H1 (cell line): ENCODE measurements around the gene RNFT2. TPM values are rescaled to one million over a fixed set of nuclear protein-coding genes. Genes with fewer than 3 reads are reported as not detected.

ENCODE experiments used
- CTCF ChIA-PET: fragments of 300-600 bp; sonication (Branson Sonifier 250); formaldehyde crosslinking; loops from one replicate; lab custom pipeline; 2021; ENCODE audit not compliant: partially characterized antibody; lab: Charles Lee
- POLR2A ChIA-PET: fragments of 300-600 bp; sonication (Branson Sonifier 250); formaldehyde crosslinking; loops from one replicate; lab custom pipeline; 2021; ENCODE audit warnings: inconsistent platforms; ENCODE audit not compliant: partially characterized antibody; lab: Charles Lee
- DNase-seq, 2 experiments: peaks; one replicate each; pipeline versions ENCODE4 v3.0.0 to v3.0.0-alpha.2; 2010 to 2022; ENCODE audit warnings: low spot score in 2 of 2, low read depth in 1 of 2, mixed read lengths in 1 of 2
- FAIRE-seq: peaks from 2 replicates; lab custom pipeline; 2011; peaks lifted over from hg19 to GRCh38; lab: Jason Lieb, UNC
- H2AFZ ChIP-seq: 2 replicates; pipeline ENCODE4 v1.8.1; 2012; ENCODE audit warnings: low read length, inconsistent platforms
- H2AK5ac ChIP-seq: 2 replicates; pipeline ENCODE4 v1.6.1; 2013; ENCODE audit warnings: low read depth, low read length
- H2BK120ac ChIP-seq: replicated peaks from 2 replicates; pipeline ENCODE3; 2013; ENCODE audit warnings: low read depth, low read length, inconsistent platforms
- H2BK12ac ChIP-seq: 2 replicates; pipeline ENCODE4 v1.6.1; 2013; ENCODE audit warnings: low read depth, low read length
- H2BK15ac ChIP-seq: 2 replicates; pipeline ENCODE4 v1.6.1; 2013; ENCODE audit warnings: low read length
- H2BK20ac ChIP-seq: 2 replicates; pipeline ENCODE4 v1.6.1; 2013; ENCODE audit warnings: low read length
- H2BK5ac ChIP-seq: 2 replicates; pipeline ENCODE4 v1.6.1; 2013; ENCODE audit warnings: low read depth, low read length
- H3K14ac ChIP-seq: 2 replicates; pipeline ENCODE4 v1.6.1; 2013; ENCODE audit warnings: inconsistent platforms; ENCODE audit not compliant: insufficient read length
- H3K18ac ChIP-seq: 2 replicates; pipeline ENCODE4 v1.6.1; 2013; ENCODE audit warnings: low read length; ENCODE audit errors: extremely low read depth
- H3K23ac ChIP-seq: 2 replicates; pipeline ENCODE4 v1.6.1; 2013; ENCODE audit warnings: inconsistent platforms; ENCODE audit not compliant: insufficient read length
- H3K23me2 ChIP-seq: 2 replicates; pipeline ENCODE4 v1.6.1; 2013; ENCODE audit warnings: low read depth, low read length
- H3K27ac ChIP-seq: 2 replicates; pipeline ENCODE4 v1.6.1; 2011; ENCODE audit warnings: low read depth, low read length, inconsistent platforms
- H3K27me3 ChIP-seq, 4 experiments: replicated peaks in 1 of 4; 1 replicate in 1 of 4; 2 replicates in 3 of 4; pipeline versions ENCODE4 v1.6.1 to v1.8.1; 2011 to 2013; ENCODE audit warnings: low read length in 3 of 4, mild to moderate bottlenecking in 3 of 4, inconsistent platforms in 2 of 4, mixed read lengths in 2 of 4, moderate library complexity in 1 of 4; ENCODE audit not compliant: control insufficient read depth in 3 of 4, insufficient read depth in 3 of 4; ENCODE audit errors: extremely low read depth in 1 of 4
- H3K36me3 ChIP-seq, 4 experiments: 2 replicates each; pipeline versions ENCODE4 v1.6.1 to v1.8.1; 2011 to 2013; ENCODE audit warnings: mild to moderate bottlenecking in 4 of 4, low read length in 3 of 4, moderate library complexity in 2 of 4, control low read depth in 1 of 4, inconsistent platforms in 1 of 4; ENCODE audit not compliant: insufficient read depth in 4 of 4, control insufficient read depth in 2 of 4
- H3K4ac ChIP-seq: replicated peaks from 2 replicates; pipeline ENCODE3; 2013; ENCODE audit warnings: low read length, low read depth, mixed read lengths, inconsistent platforms; ENCODE audit not compliant: insufficient read length
- H3K4me1 ChIP-seq, 4 experiments: replicated peaks in 1 of 4; 1 replicate in 1 of 4; 2 replicates in 3 of 4; pipeline versions ENCODE4 v1.6.1 to v1.8.1; 2011 to 2013; ENCODE audit warnings: low read length in 3 of 4, inconsistent platforms in 2 of 4, mixed read lengths in 1 of 4; ENCODE audit not compliant: insufficient read depth in 4 of 4, control insufficient read depth in 3 of 4
- H3K4me2 ChIP-seq, 2 experiments: 2 replicates each; pipeline versions ENCODE4 v1.6.1 to v1.8.1; 2011 to 2013; ENCODE audit warnings: low read depth in 2 of 2, low read length in 2 of 2, control low read depth in 1 of 2, inconsistent platforms in 1 of 2, mild to moderate bottlenecking in 1 of 2; ENCODE audit not compliant: insufficient read depth in 1 of 2
- H3K4me3 ChIP-seq, 4 experiments: fragments of 200-600, 300-600 bp in 1 of 4; sonication (generic), shearing (Covaris generic), sonication (Bioruptor Twin) in 1 of 4; 2 replicates each; pipeline versions ENCODE4 v1.5.1 to v1.8.1; 2011 to 2016; ENCODE audit warnings: low read length in 4 of 4, low read depth in 3 of 4, control low read depth in 2 of 4, inconsistent platforms in 2 of 4, mild to moderate bottlenecking in 2 of 4, mixed read lengths in 1 of 4, moderate library complexity in 1 of 4; ENCODE audit not compliant: insufficient read depth in 2 of 4; ENCODE audit errors: extremely low read depth in 1 of 4
- H3K56ac ChIP-seq: replicated peaks from 2 replicates; pipeline ENCODE3; 2013; ENCODE audit warnings: low read depth, mild to moderate bottlenecking, mixed read lengths, low read length, inconsistent platforms; ENCODE audit not compliant: insufficient read length
- H3K79me1 ChIP-seq: 2 replicates; pipeline ENCODE4 v1.6.1; 2013; ENCODE audit warnings: low read depth, low read length, control low read depth
- H3K79me2 ChIP-seq, 2 experiments: 2 replicates each; pipeline versions ENCODE4 v1.6.1 to v1.8.1; 2012 to 2013; ENCODE audit warnings: low read length in 2 of 2, mild to moderate bottlenecking in 2 of 2, inconsistent platforms in 1 of 2; ENCODE audit not compliant: insufficient read depth in 2 of 2, control insufficient read depth in 1 of 2
- H3K9ac ChIP-seq, 4 experiments: replicated peaks in 1 of 4; 1 replicate in 1 of 4; 2 replicates in 3 of 4; pipeline versions ENCODE4 v1.6.1 to v1.8.1; 2011 to 2013; ENCODE audit warnings: low read depth in 3 of 4, low read length in 3 of 4, control low read depth in 2 of 4, mild to moderate bottlenecking in 2 of 4, moderate library complexity in 2 of 4, inconsistent platforms in 1 of 4; ENCODE audit errors: extremely low read depth in 1 of 4
- H3K9me3 ChIP-seq, 2 experiments: 2 replicates each; pipeline versions ENCODE4 v1.6.1 to v1.8.1; 2012 to 2013; ENCODE audit warnings: mild to moderate bottlenecking in 2 of 2, moderate library complexity in 2 of 2, control low read depth in 1 of 2, inconsistent platforms in 1 of 2, low read depth in 1 of 2, low read length in 1 of 2, mixed read lengths in 1 of 2; ENCODE audit not compliant: insufficient read depth in 2 of 2
- H4K20me1 ChIP-seq, 2 experiments: replicated peaks in 1 of 2; 2 replicates each; pipeline versions ENCODE3 to v1.8.1; 2011 to 2013; ENCODE audit warnings: inconsistent platforms in 2 of 2, low read length in 2 of 2, mild to moderate bottlenecking in 1 of 2; ENCODE audit not compliant: insufficient read depth in 2 of 2, control insufficient read depth in 1 of 2
- H4K5ac ChIP-seq: 2 replicates; pipeline ENCODE4 v1.6.1; 2013; ENCODE audit warnings: low read length, low read depth, mixed read lengths, inconsistent platforms; ENCODE audit not compliant: insufficient read length
- H4K8ac ChIP-seq: 2 replicates; pipeline ENCODE4 v1.8.0; 2013; ENCODE audit warnings: mild to moderate bottlenecking, moderate library complexity, low read length, inconsistent platforms; ENCODE audit not compliant: insufficient read depth; ENCODE audit errors: extremely low read depth
- H4K91ac ChIP-seq: replicated peaks from 2 replicates; pipeline ENCODE3; 2013; ENCODE audit warnings: low read length, mixed read lengths, inconsistent platforms; ENCODE audit not compliant: insufficient read length
- CREB1 ChIP-seq: IDR thresholded peaks from 2 replicates; pipeline ENCODE4 v1.6.1; 2012; ENCODE audit warnings: inconsistent platforms
- GABPA ChIP-seq: IDR thresholded peaks from 2 replicates; pipeline ENCODE4 v1.6.1; 2011; ENCODE audit warnings: mild to moderate bottlenecking, low read length, moderate library complexity, borderline replicate concordance; ENCODE audit not compliant: insufficient read depth
- JUND ChIP-seq: IDR thresholded peaks from 2 replicates; pipeline ENCODE4 v1.6.1; 2011; ENCODE audit warnings: mild to moderate bottlenecking, improper control_type of control experiment, low read length
- POLR2A ChIP-seq, 2 experiments: IDR thresholded peaks; 1 replicate in 1 of 2; 2 replicates in 1 of 2; pipeline ENCODE4 v1.6.1; 2011; ENCODE audit warnings: low read depth in 2 of 2, low read length in 2 of 2, mild to moderate bottlenecking in 2 of 2; ENCODE audit errors: control extremely low read depth in 1 of 2
- RAD21 ChIP-seq, 2 experiments: IDR thresholded peaks in 1 of 2; conservative IDR thresholded peaks in 1 of 2; 2 replicates each; pipeline ENCODE4 v1.6.1; 2011; ENCODE audit warnings: low read depth in 2 of 2, low read length in 2 of 2, improper control_type of control experiment in 1 of 2, inconsistent platforms in 1 of 2, mild to moderate bottlenecking in 1 of 2, moderate library complexity in 1 of 2
- RXRA ChIP-seq: IDR thresholded peaks from 2 replicates; pipeline ENCODE4 v1.6.1; 2011; ENCODE audit warnings: low read depth, mild to moderate bottlenecking, low read length, moderate library complexity; ENCODE audit not compliant: insufficient read depth
- TEAD4 ChIP-seq: IDR thresholded peaks from 2 replicates; pipeline ENCODE4 v1.6.1; 2012; ENCODE audit warnings: low read depth, low read length, inconsistent platforms, mixed read lengths
- WGBS, 2 experiments: shearing (Covaris generic) in 1 of 2; methylation state at CpG; one replicate each; pipeline versions ENCODE4 v1.1.6 to v1.1.7; 2013 to 2015; ENCODE audit warnings: low lambda C conversion rate in 2 of 2, mixed read lengths in 2 of 2, inconsistent platforms in 1 of 2, low coverage in 1 of 2, missing lambda C conversion rate in 1 of 2; ENCODE audit not compliant: insufficient replicate concordance in 2 of 2, insufficient coverage in 1 of 2, insufficient read length in 1 of 2; ENCODE audit errors: extremely low coverage in 1 of 2, missing lambda C conversion rate in 1 of 2; 5-methylcytosine and 5-hydroxymethylcytosine counted together
- polyA plus RNA-seq, 7 experiments: library from polyadenylated mRNA; depleted of rRNA in 3 of 7; stranded (reverse) in 5 of 7; unstranded in 2 of 7; fragments of >200 nt in 5 of 7; fragments of 200-250 nt in 2 of 7; gene quantifications; 1 replicate in 5 of 7; 2 replicates in 1 of 7; 4 replicates in 1 of 7; pipeline versions ENCODE4 v1.2.1 to v1.2.3, GENCODE V29; 2011 to 2013; ENCODE audit warnings: missing spikeins in 2 of 7, mixed read lengths in 2 of 7
- total RNA-seq: library from RNA; stranded (reverse); fragmentation: NEBNext Ultra II Directional; extraction: Animal tissue kit (Norgen Biotek cat#: 25700); gene quantifications from 2 replicates; pipeline ENCODE4 v1.2.1, GENCODE V29; 2021
- TF ChIP-seq, protein P1 (sequence below): IDR thresholded peaks from 2 replicates; pipeline ENCODE4 v1.6.1; 2011; ENCODE audit warnings: low read depth, mild to moderate bottlenecking, low read length; ENCODE audit not compliant: insufficient read depth
- TF ChIP-seq, protein P2 (sequence below), 3 experiments: IDR thresholded peaks; 1 replicate in 2 of 3; 2 replicates in 1 of 3; pipeline versions ENCODE4 v1.5.1 to v1.6.1; 2011; ENCODE audit warnings: low read length in 3 of 3, mild to moderate bottlenecking in 3 of 3, inconsistent platforms in 2 of 3, low read depth in 1 of 3, moderate library complexity in 1 of 3; ENCODE audit not compliant: insufficient read depth in 1 of 3; ENCODE audit errors: control extremely low read depth in 1 of 3

Gene RNFT2
- total and polyA plus RNA-seq, 2 of the 8 experiments (the other 6 are each of a cell fraction or from before 2014, with no cell fraction given) = 14.2 to 33.1 TPM

DNA sequence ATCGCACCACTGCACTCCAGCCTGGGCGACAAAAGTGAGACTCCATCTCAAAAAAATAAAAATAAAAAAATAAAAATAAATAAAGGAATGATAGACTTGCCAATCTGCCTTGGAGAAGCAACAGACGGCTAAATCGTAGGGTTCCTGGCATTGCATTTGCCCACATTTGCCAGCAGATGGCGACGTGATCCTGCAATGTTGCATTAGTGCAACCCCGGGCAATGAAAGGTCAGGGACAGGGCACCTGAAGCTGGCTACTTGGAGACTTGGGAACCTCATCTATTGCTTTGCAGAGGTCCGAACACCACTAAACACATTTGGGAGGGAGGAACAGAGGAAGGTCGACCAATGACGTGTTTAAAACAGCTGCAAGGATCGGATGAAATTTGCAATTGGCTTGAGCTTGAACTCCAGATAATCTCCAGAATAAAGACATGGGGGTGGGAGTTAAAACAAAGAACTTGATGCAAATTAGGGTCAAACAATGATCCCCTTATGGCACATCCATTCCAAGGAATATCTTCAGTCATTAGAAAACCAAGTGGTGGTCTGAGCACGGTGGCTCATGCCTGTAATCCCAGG, 34.8 kb upstream of the RNFT2 start:
- Histone ChIP-seq H3K18ac (no peak overlapping the region), H3K23ac (no peak overlapping the region), H3K56ac (no peak overlapping the region), H4K8ac (no peak overlapping the region), H2AFZ (peak overlapping the region; percentile 0; the same call in 1 of the 2 replicates), H2BK5ac (no peak overlapping the region), H2BK20ac (no peak overlapping the region), H3K9ac (no peak overlapping the region), H3K4me1 (no peaks in the 10 kb centered on the region), H2BK15ac (no peak overlapping the region), H4K91ac (no peak overlapping the region), H4K5ac (no peak overlapping the region), H3K36me3 (no peaks in the 10 kb centered on the region), H2BK12ac (no peak overlapping the region), H3K79me2 (no peaks in the 10 kb centered on the region), H4K20me1 (no peaks in the 10 kb centered on the region), H3K27ac (no peak overlapping the region), H3K4ac (no peak overlapping the region), H3K79me1 (no peaks in the 10 kb centered on the region), H3K27me3 (no peaks in the 10 kb centered on the region), H3K4me3 (no peak overlapping the region), H2AK5ac (no peak overlapping the region), H3K23me2 (no peaks in the 10 kb centered on the region), H3K4me2 (no peak overlapping the region), H3K9me3 (no peaks in the 10 kb centered on the region), H2BK120ac (no peak overlapping the region), H3K14ac (no peak overlapping the region)
- ChIA-PET POLR2A (no interaction called here), CTCF (interaction anchor here (0.5 to 2.4 kb wide), 25 partner anchors 8 to 866 kb away, joined by 3 to 12 read pairs (median 4); no protein-coding TSS in a partner anchor)
- peak; percentile 97 for FAIRE-seq
- TF ChIP-seq JUND (peak; percentile 16; the same call in 1 of the 2 replicates), GABPA (no peak), RAD21 (IDR thresholded peaks at IDR 0.05 in 1 of 2, conservative IDR thresholded peaks at IDR 0.05 in 1 of 2; ENCODE audit: low read depth in 2 of 2, low read length in 2 of 2) (peak; percentile 94 to 97), RXRA (peak; percentile 98), POLR2A (IDR thresholded peaks at IDR 0.05; ENCODE audit: control extremely low read depth in 1 of 2, low read depth in 2 of 2, low read length in 2 of 2) (no peak), CREB1 (0 out of 2 replicates have a peak, but pooled peaks have one; percentile 20), TEAD4 (peak; percentile 53; the same call in 1 of the 2 replicates)
- TF ChIP-seq, protein P1, sequence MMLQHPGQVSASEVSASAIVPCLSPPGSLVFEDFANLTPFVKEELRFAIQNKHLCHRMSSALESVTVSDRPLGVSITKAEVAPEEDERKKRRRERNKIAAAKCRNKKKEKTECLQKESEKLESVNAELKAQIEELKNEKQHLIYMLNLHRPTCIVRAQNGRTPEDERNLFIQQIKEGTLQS = no peak
- TF ChIP-seq, protein P2, sequence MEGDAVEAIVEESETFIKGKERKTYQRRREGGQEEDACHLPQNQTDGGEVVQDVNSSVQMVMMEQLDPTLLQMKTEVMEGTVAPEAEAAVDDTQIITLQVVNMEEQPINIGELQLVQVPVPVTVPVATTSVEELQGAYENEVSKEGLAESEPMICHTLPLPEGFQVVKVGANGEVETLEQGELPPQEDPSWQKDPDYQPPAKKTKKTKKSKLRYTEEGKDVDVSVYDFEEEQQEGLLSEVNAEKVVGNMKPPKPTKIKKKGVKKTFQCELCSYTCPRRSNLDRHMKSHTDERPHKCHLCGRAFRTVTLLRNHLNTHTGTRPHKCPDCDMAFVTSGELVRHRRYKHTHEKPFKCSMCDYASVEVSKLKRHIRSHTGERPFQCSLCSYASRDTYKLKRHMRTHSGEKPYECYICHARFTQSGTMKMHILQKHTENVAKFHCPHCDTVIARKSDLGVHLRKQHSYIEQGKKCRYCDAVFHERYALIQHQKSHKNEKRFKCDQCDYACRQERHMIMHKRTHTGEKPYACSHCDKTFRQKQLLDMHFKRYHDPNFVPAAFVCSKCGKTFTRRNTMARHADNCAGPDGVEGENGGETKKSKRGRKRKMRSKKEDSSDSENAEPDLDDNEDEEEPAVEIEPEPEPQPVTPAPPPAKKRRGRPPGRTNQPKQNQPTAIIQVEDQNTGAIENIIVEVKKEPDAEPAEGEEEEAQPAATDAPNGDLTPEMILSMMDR (IDR thresholded peaks at IDR 0.05; ENCODE audit: control extremely low read depth in 1 of 3, insufficient read depth in 1 of 3, low read depth in 1 of 3, low read length in 3 of 3) = peak; percentile 92 to 93 (median 92)
- peak; percentile 64 to 84 for DNase-seq
- WGBS, 2 experiments = 23% methylated on average over 12 of the region's 12 CpGs; no CpG with 5 or more reads in 1 of the 2 experiments
